Measurements from ENCODE around the gene LHFPL2.

DNA sequence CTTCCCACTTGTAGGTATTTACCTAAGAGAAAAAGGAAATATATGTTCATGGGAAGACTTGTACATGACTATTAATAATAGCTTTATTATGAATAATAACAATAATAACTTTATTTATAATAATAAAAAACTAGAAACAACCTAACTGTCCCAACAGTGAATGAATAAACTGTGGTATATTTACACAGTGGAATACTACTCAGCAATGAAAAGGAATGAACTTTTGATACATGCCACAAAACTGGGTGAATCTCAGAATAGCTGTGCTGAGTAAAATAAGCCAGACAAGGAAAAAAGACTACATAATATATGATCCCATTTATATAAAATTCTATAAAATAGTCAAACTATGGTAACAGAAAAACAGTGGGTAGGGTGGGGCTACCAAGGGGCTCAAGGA, 199.5 kb downstream of the LHFPL2 start:
- TF ChIP-seq GTF2E2 (tag; IDR thresholded peaks at IDR 0.05) (no peak), ZBED1 (IDR thresholded peaks at IDR 0.05) (no peak), EZH2 (IDR thresholded peaks at IDR 0.05; ENCODE audit: borderline replicate concordance, low read depth, low read length) (no peak), ARNT (IDR thresholded peaks at IDR 0.05) (no peak), BRF1 (IDR thresholded peaks at IDR 0.05; ENCODE audit: borderline replicate concordance, extremely low read depth, insufficient read length) (no peak), SMC3 (conservative IDR thresholded peaks at IDR 0.05; ENCODE audit: insufficient read depth, low read depth, low read length) (no peak), JUND (IDR thresholded peaks at IDR 0.05; ENCODE audit: borderline replicate concordance, low read depth, low read length) (no peak), JUND (tag; IDR thresholded peaks at IDR 0.05; ENCODE audit: borderline replicate concordance, low read depth, low read length) (no peak)
- TF ChIP-seq, protein P1, sequence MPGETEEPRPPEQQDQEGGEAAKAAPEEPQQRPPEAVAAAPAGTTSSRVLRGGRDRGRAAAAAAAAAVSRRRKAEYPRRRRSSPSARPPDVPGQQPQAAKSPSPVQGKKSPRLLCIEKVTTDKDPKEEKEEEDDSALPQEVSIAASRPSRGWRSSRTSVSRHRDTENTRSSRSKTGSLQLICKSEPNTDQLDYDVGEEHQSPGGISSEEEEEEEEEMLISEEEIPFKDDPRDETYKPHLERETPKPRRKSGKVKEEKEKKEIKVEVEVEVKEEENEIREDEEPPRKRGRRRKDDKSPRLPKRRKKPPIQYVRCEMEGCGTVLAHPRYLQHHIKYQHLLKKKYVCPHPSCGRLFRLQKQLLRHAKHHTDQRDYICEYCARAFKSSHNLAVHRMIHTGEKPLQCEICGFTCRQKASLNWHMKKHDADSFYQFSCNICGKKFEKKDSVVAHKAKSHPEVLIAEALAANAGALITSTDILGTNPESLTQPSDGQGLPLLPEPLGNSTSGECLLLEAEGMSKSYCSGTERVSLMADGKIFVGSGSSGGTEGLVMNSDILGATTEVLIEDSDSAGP (CRISPR knock-in tag; IDR thresholded peaks at IDR 0.05), result no peak
- TF ChIP-seq, protein P2, sequence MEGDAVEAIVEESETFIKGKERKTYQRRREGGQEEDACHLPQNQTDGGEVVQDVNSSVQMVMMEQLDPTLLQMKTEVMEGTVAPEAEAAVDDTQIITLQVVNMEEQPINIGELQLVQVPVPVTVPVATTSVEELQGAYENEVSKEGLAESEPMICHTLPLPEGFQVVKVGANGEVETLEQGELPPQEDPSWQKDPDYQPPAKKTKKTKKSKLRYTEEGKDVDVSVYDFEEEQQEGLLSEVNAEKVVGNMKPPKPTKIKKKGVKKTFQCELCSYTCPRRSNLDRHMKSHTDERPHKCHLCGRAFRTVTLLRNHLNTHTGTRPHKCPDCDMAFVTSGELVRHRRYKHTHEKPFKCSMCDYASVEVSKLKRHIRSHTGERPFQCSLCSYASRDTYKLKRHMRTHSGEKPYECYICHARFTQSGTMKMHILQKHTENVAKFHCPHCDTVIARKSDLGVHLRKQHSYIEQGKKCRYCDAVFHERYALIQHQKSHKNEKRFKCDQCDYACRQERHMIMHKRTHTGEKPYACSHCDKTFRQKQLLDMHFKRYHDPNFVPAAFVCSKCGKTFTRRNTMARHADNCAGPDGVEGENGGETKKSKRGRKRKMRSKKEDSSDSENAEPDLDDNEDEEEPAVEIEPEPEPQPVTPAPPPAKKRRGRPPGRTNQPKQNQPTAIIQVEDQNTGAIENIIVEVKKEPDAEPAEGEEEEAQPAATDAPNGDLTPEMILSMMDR (IDR thresholded peaks at IDR 0.05 in 2 of 3, conservative IDR thresholded peaks at IDR 0.05 in 1 of 3; ENCODE audit: insufficient read depth in 2 of 3, low read depth in 1 of 3, low read length in 3 of 3), result no peak

Data from K562 (cell line).